ENCODE measurements around the gene RAE1. TPM values are rescaled to one million over a fixed set of nuclear protein-coding genes. Genes with fewer than 3 reads are reported as not detected.

Gene RAE1
- total RNA-seq, 1 experiment from 2014 or later: 53.1 TPM

DNA sequence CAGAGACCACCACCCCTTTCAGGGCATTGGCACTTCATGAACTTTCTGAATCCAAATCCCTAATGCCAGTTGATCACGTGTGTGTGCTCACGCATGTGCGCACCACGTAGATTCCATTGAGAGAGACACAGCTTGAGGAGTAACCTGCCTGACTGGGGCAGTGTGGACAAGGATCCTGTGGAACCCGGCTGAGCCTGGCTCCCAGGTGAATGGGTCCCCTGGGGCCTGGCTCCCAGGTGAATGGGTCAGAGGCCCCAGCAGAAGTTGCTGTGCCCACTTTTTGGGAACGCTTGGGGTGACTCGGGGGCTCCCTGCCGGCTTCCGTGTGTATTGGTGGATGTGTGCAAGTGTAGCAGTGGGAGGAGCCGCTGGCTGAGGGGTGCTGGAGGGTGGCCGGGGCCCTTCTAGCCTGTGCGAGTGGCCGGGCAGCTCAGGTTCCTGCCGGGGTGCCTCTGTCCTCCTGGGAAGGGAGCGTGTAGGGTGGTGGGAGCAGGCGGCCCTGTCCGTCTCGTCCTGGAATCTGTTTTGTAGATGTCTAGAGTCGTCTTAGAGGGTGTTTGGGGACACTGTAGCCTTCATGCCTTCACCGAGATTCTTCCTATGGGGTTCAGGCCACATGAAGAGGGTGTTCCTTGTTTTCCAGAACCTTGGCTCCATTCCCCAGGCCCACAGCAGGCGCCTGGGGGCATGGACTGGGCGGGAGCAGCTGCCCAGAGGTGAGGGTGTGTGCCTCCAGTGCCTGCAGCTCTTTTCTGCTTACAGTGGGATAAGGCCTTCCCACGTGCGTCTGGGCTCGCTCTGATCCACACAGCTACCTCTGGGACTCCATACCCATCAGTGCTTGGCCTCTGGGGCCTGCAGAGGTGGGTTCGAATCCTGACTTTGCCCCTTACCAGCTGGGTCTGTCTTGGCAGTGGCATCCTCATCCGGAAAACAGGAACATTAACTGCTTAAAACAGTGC is 43.3 kb downstream of the RAE1 start:
- no peak overlapping the region for H3K18ac ChIP-seq (ENCODE audit: insufficient read length, low read depth, low read length)
- H3K56ac ChIP-seq (ENCODE audit: insufficient read length, low read depth, low read length): no peak overlapping the region
- peaks cover 47 to 60% of the 10 kb centered on the region in 2 experiments for H3K4me1 Mint-ChIP-seq
- H2BK120ac ChIP-seq (ENCODE audit: low read depth, low read length, poor library complexity, severe bottlenecking): no peak overlapping the region
- no peaks in the 10 kb centered on the region for H4K20me1 ChIP-seq (ENCODE audit: control insufficient read depth, insufficient read depth, insufficient read length)
- H3K14ac ChIP-seq (ENCODE audit: insufficient read depth, low read length): no peak overlapping the region
- H3K4me3 Mint-ChIP-seq: peak overlapping the region in 1 of 2 experiments; percentile 91; a peak in 2 of 5 replicates
- H2AFZ ChIP-seq (ENCODE audit: low read length): no peak overlapping the region
- H3K9me3 ChIP-seq (ENCODE audit: control insufficient read depth, low read depth, low read length): no peaks in the 10 kb centered on the region
- no peak overlapping the region for H2BK20ac ChIP-seq (ENCODE audit: low read depth, low read length, poor library complexity, severe bottlenecking)
- no peak overlapping the region for H2BK5ac ChIP-seq (ENCODE audit: insufficient read length, low read length)
- no peak overlapping the region for H2AK5ac ChIP-seq (ENCODE audit: insufficient read length, low read length)
- no peak overlapping the region for H3K23ac ChIP-seq (ENCODE audit: insufficient read length, low read depth, low read length)
- peaks cover 6% of the 10 kb centered on the region for H3K79me1 ChIP-seq (ENCODE audit: insufficient read depth, low read depth, low read length, poor library complexity, severe bottlenecking)
- TF ChIP-seq, protein P1, sequence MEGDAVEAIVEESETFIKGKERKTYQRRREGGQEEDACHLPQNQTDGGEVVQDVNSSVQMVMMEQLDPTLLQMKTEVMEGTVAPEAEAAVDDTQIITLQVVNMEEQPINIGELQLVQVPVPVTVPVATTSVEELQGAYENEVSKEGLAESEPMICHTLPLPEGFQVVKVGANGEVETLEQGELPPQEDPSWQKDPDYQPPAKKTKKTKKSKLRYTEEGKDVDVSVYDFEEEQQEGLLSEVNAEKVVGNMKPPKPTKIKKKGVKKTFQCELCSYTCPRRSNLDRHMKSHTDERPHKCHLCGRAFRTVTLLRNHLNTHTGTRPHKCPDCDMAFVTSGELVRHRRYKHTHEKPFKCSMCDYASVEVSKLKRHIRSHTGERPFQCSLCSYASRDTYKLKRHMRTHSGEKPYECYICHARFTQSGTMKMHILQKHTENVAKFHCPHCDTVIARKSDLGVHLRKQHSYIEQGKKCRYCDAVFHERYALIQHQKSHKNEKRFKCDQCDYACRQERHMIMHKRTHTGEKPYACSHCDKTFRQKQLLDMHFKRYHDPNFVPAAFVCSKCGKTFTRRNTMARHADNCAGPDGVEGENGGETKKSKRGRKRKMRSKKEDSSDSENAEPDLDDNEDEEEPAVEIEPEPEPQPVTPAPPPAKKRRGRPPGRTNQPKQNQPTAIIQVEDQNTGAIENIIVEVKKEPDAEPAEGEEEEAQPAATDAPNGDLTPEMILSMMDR (conservative IDR thresholded peaks at IDR 0.05): no peak
- H3K4me1 ChIP-seq (ENCODE audit: insufficient read depth, low read length): no peaks in the 10 kb centered on the region
- no peak overlapping the region for H4K8ac ChIP-seq (replicated peaks; ENCODE audit: insufficient read length, low read depth, low read length)
- H4K91ac ChIP-seq (ENCODE audit: insufficient read length, low read depth, low read length): no peak overlapping the region
- no peak overlapping the region for H3K4ac ChIP-seq (ENCODE audit: low read depth, low read length)
- H3K9ac ChIP-seq (ENCODE audit: extremely low read depth, insufficient read length, low read length): no peak overlapping the region
- H3K27ac ChIP-seq (ENCODE audit: insufficient read length, low read depth, low read length): no peak overlapping the region
- no peak overlapping the region for H3K4me2 ChIP-seq (ENCODE audit: insufficient read depth, insufficient read length, low read length)
- no peaks in the 10 kb centered on the region; the same call in 1 of the 2 replicates for H3K79me2 ChIP-seq (ENCODE audit: insufficient read depth, low read length)
- peaks cover 6% of the 10 kb centered on the region for H3K27me3 Mint-ChIP-seq (ENCODE audit: low read depth)
- no CpG with 5 or more reads among the region's 27 CpGs for WGBS (ENCODE audit: extremely low coverage, insufficient read length, low lambda C conversion rate)
- no peak overlapping the region for H2BK15ac ChIP-seq (ENCODE audit: low read depth, low read length)
- peaks cover 21% of the 10 kb centered on the region for H3K23me2 ChIP-seq (ENCODE audit: insufficient read length, low read depth, low read length, poor library complexity, severe bottlenecking)
- H3K36me3 Mint-ChIP-seq (ENCODE audit: insufficient read depth in 1 of 3, low read depth in 3 of 3): peaks cover 32 to 57% (median 54%) of the 10 kb centered on the region in 3 experiments
- no peak overlapping the region for H2BK12ac ChIP-seq (ENCODE audit: insufficient read length, low read depth, low read length)
- H3K27ac Mint-ChIP-seq: peak overlapping the region in 2 of 3 experiments; percentile 73 to 77; a peak in 3 of 7 replicates
- no peak for DNase-seq
- H3K27me3 ChIP-seq (ENCODE audit: insufficient read depth, low read length): no peaks in the 10 kb centered on the region
- no peak overlapping the region for H3T11ph ChIP-seq (ENCODE audit: low read length)
- no peaks in the 10 kb centered on the region for H3K9me3 Mint-ChIP-seq
- H4K5ac ChIP-seq (ENCODE audit: insufficient read length, low read depth, low read length): no peak overlapping the region
